GM12878 (cell line): ENCODE results near the gene LCMT1. TPM values are rescaled to one million over a fixed set of nuclear protein-coding genes. Genes with fewer than 3 reads are reported as not detected.

Experiments used
- ATAC-seq: fragments of 200-7000 bp; cut with Tn5 transposase; 3 replicates; pipeline ENCODE4 v1.9.1; 2020; ENCODE audit warnings: mild to moderate bottlenecking, moderate library complexity
- BruUV-seq: library from RNA; stranded (reverse); fragments of 400-500 nt; replicated peaks from 2 replicates; lab custom pipeline; 2021; lab: Mats Ljungman, UMichigan
- CTCF ChIA-PET: fragments of 300-600 bp; sonication (Branson Sonifier 250); formaldehyde crosslinking; extraction: SDS; loops from one replicate; lab custom pipeline; 2021; ENCODE audit warnings: inconsistent platforms; lab: Yijun Ruan, JAX
- POLR2A ChIA-PET: fragments of 350-600 bp; formaldehyde crosslinking; extraction: SDS; loops from one replicate; lab custom pipeline; 2021; ENCODE audit warnings: inconsistent platforms; lab: Charles Lee
- RAD21 ChIA-PET: fragments of 300-600 bp; sonication (Branson Sonifier 250); formaldehyde crosslinking; loops from one replicate; lab custom pipeline; 2023; ENCODE audit warnings: antibody characterized with exemption; ENCODE audit not compliant: unreplicated experiment; lab: Charles Lee
- SMC1A ChIA-PET: fragments of 300-600 bp; sonication (Branson Sonifier 250); formaldehyde crosslinking; loops from one replicate; lab custom pipeline; 2023; ENCODE audit not compliant: unreplicated experiment, uncharacterized antibody; lab: Charles Lee
- DNase-seq: peaks from one replicate; pipeline ENCODE4 v3.0.0-alpha.2; 2011; ENCODE audit warnings: low read depth, low spot score
- FAIRE-seq: peaks from 3 replicates; lab custom pipeline; 2011; peaks lifted over from hg19 to GRCh38; lab: Jason Lieb, UNC
- H2AFZ ChIP-seq: 2 replicates; pipeline ENCODE4 v1.6.0; 2011; ENCODE audit warnings: low read depth, low read length, control low read depth; ENCODE audit not compliant: control insufficient read depth
- H3K27ac ChIP-seq: 2 replicates; pipeline ENCODE4 v1.5.1; 2011; ENCODE audit warnings: control low read depth; ENCODE audit not compliant: control insufficient read depth, insufficient read depth
- H3K27me3 ChIP-seq, 2 experiments: replicated peaks in 1 of 2; 2 replicates each; pipeline versions ENCODE4 v1.6.0 to v1.6.1; 2011; ENCODE audit warnings: low read length in 1 of 2; ENCODE audit not compliant: control insufficient read depth in 2 of 2, insufficient read depth in 2 of 2
- H3K36me3 ChIP-seq, 2 experiments: 2 replicates each; pipeline ENCODE4 v1.5.1; 2011; ENCODE audit warnings: low read length in 1 of 2; ENCODE audit not compliant: control insufficient read depth in 2 of 2, insufficient read depth in 2 of 2
- H3K4me1 ChIP-seq: 2 replicates; pipeline ENCODE4 v1.6.1; 2011; ENCODE audit warnings: mild to moderate bottlenecking, low read length, moderate library complexity, mixed read lengths; ENCODE audit not compliant: control insufficient read depth, insufficient read depth
- H3K4me2 ChIP-seq: 2 replicates; pipeline ENCODE4 v1.6.0; 2011; ENCODE audit warnings: control low read depth; ENCODE audit not compliant: control insufficient read depth, insufficient read depth
- H3K4me3 ChIP-seq: fragments of 200-600 bp; sonication (generic); 2 replicates; pipeline ENCODE4 v1.5.1; 2016
- H3K79me2 ChIP-seq: 2 replicates; pipeline ENCODE4 v1.6.0; 2011; ENCODE audit warnings: low read length; ENCODE audit not compliant: control insufficient read depth, insufficient read depth
- H3K9ac ChIP-seq: 2 replicates; pipeline ENCODE4 v1.8.0; 2011; ENCODE audit warnings: low read length, control low read depth, mixed read lengths; ENCODE audit not compliant: control insufficient read depth, insufficient read depth
- H3K9me3 ChIP-seq: replicated peaks from 3 replicates; pipeline ENCODE4 v1.5.1; 2011; ENCODE audit warnings: mild to moderate bottlenecking, low read length; ENCODE audit not compliant: control insufficient read depth, insufficient read depth
- H4K20me1 ChIP-seq: 2 replicates; pipeline ENCODE4 v1.6.0; 2011; ENCODE audit not compliant: control insufficient read depth, insufficient read depth
- BCL3 ChIP-seq: IDR thresholded peaks from 2 replicates; pipeline ENCODE4 v1.6.1; 2011; ENCODE audit warnings: borderline replicate concordance, low read depth, mild to moderate bottlenecking, moderate library complexity, low read length; ENCODE audit not compliant: insufficient read depth, poor library complexity, severe bottlenecking
- CBX3 ChIP-seq: fragments of 200-600 bp; sonication (generic); IDR thresholded peaks from 2 replicates; pipeline ENCODE4 v1.6.1; 2016; ENCODE audit warnings: low read depth, borderline replicate concordance
- EED ChIP-seq: sonication (generic); IDR thresholded peaks from 2 replicates; pipeline ENCODE4 v1.6.1; 2016; ENCODE audit warnings: antibody characterized with exemption, low read depth
- FOS ChIP-seq: IDR thresholded peaks from 3 replicates; pipeline ENCODE4 v1.6.1; 2011; ENCODE audit warnings: borderline replicate concordance; ENCODE audit not compliant: insufficient read length; ENCODE audit errors: extremely low read depth
- HDGF ChIP-seq: fragments of 450-650 bp; IDR thresholded peaks from 2 replicates; pipeline ENCODE4 v1.6.1; 2016; ENCODE audit warnings: antibody characterized with exemption
- KLF5 ChIP-seq: fragments of 450-650 bp; IDR thresholded peaks from 2 replicates; pipeline ENCODE4 v1.6.1; 2014; ENCODE audit warnings: mild to moderate bottlenecking; ENCODE audit not compliant: partially characterized antibody
- MLLT1 ChIP-seq: fragments of 450-650 bp; IDR thresholded peaks from 2 replicates; pipeline ENCODE4 v1.6.1; 2016; ENCODE audit warnings: mild to moderate bottlenecking
- MTA2 ChIP-seq: fragments of 450-650 bp; IDR thresholded peaks from 2 replicates; pipeline ENCODE4 v1.6.1; 2016; ENCODE audit warnings: low read depth, mild to moderate bottlenecking, moderate library complexity
- SIN3A ChIP-seq: IDR thresholded peaks from 2 replicates; pipeline ENCODE4 v1.6.1; 2012; ENCODE audit warnings: low read depth, low read length, improper control_type of control experiment
- SMAD1 ChIP-seq: fragments of 450-650 bp; IDR thresholded peaks from 2 replicates; pipeline ENCODE4 v1.6.1; 2018; ENCODE audit warnings: mild to moderate bottlenecking, low read depth; ENCODE audit not compliant: partially characterized antibody
- SUPT20H ChIP-seq: IDR thresholded peaks from 2 replicates; pipeline ENCODE4 v1.6.1; 2011; ENCODE audit warnings: low read depth, mild to moderate bottlenecking, low read length, moderate library complexity, borderline replicate concordance; ENCODE audit not compliant: control insufficient read depth
- ZNF207 ChIP-seq: fragments of 450-650 bp; IDR thresholded peaks from 2 replicates; pipeline ENCODE4 v1.6.1; 2014; ENCODE audit warnings: antibody characterized with exemption, mild to moderate bottlenecking, borderline replicate concordance
- WGBS: methylation state at CpG from one replicate; pipeline ENCODE4 v1.1.6; 2016; ENCODE audit warnings: low lambda C conversion rate; ENCODE audit not compliant: insufficient replicate concordance, insufficient coverage; ENCODE audit errors: missing lambda C conversion rate; 5-methylcytosine and 5-hydroxymethylcytosine counted together
- in situ Hi-C: fragments of 300-500 bp; cut with MboI; formaldehyde crosslinking; loops from 9 replicates; pipeline ENCODE4 v1.14.3; 2018; ENCODE audit warnings: mixed read lengths
- intact Hi-C: fragments of 100-400 bp; cut with micrococcal nuclease; formaldehyde crosslinking; loops from one replicate; pipeline ENCODE4 v1.14.2; 2022; ENCODE audit not compliant: unreplicated experiment
- polyA plus RNA-seq, 11 experiments: library from polyadenylated mRNA; depleted of rRNA in 4 of 11; unstranded in 6 of 11; stranded (reverse) in 5 of 11; fragments of >200 nt; fragmentation: Nextera tagmentation in 4 of 11; fragmentation: Illumina TruSeq in 1 of 11; extraction: Ambion mirVana in 4 of 11; extraction: Trizol in 1 of 11; gene quantifications; 1 replicate in 1 of 11; 2 replicates in 10 of 11; pipeline versions ENCODE4 v1.2.1 to v1.2.3, GENCODE V29; 2011 to 2016; ENCODE audit warnings: inconsistent platforms in 2 of 11, missing spikeins in 2 of 11, low read depth in 1 of 11
- total RNA-seq, 4 experiments: library from RNA; depleted of rRNA in 3 of 4; stranded (reverse); fragments of >200 nt in 3 of 4; fragmentation: Illumina TruSeq in 1 of 4; extraction: Trizol in 1 of 4; gene quantifications; 2 replicates each; pipeline versions ENCODE4 v1.2.1 to v1.2.3, GENCODE V29; 2013 to 2021
- TF ChIP-seq, protein P1 (sequence below): fragments of 150-350 bp; IDR thresholded peaks from 2 replicates; pipeline ENCODE4 v1.6.1; 2014; ENCODE audit warnings: mild to moderate bottlenecking, low read depth, low read length
- TF ChIP-seq, protein P2 (sequence below): IDR thresholded peaks from 2 replicates; pipeline ENCODE4 v1.6.1; 2011; ENCODE audit warnings: mild to moderate bottlenecking, low read depth, low read length, moderate library complexity; ENCODE audit not compliant: insufficient replicate concordance

Gene LCMT1
- total and polyA plus RNA-seq, 10 of the 15 experiments (the other 5 are each of a cell fraction or from before 2014, with no cell fraction given): 19.7 to 51.2 (median 32.6) TPM

DNA sequence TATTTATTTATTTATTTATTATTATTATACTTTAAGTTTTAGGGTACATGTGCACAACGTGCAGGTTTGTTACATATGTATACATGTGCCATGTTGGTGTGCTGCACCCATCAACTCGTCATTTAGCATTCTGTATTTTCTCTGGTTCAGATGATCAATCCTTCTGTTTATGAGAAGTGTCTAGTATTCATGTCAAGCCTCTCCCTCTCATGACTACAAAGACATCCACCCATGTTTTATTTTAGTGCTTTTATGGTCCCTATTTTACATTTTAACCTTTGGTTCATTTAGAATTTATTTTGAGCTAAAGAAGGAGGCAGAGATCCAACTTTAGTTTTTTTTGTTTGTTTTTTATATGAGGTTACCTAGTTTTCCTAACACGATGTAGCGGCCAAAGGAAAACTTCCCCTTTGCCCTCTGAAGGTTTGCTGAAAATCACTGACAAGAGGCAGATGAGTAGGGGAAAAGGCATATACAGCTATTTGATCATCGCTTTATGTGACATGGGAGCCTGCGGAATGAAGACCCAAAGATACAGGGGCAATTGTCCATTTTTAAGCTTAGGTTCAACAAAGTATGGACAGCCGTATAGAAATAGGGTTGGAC, 82.8 kb downstream of the LCMT1 start:
- SMC1A ChIA-PET: no interaction called here
- no peak overlapping the region for H3K27ac ChIP-seq
- H4K20me1 ChIP-seq: no peaks in the 10 kb centered on the region
- ATAC-seq: no peak
- intact Hi-C loops (no loop called here), in situ Hi-C loops (no loop called here)
- no peak for FAIRE-seq
- H3K79me2 ChIP-seq: no peaks in the 10 kb centered on the region
- no peak for TF ChIP-seq ZNF207
- no peak for TF ChIP-seq EED
- TF ChIP-seq, protein P1, sequence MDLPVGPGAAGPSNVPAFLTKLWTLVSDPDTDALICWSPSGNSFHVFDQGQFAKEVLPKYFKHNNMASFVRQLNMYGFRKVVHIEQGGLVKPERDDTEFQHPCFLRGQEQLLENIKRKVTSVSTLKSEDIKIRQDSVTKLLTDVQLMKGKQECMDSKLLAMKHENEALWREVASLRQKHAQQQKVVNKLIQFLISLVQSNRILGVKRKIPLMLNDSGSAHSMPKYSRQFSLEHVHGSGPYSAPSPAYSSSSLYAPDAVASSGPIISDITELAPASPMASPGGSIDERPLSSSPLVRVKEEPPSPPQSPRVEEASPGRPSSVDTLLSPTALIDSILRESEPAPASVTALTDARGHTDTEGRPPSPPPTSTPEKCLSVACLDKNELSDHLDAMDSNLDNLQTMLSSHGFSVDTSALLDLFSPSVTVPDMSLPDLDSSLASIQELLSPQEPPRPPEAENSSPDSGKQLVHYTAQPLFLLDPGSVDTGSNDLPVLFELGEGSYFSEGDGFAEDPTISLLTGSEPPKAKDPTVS: no peak
- TF ChIP-seq BCL3: no peak
- TF ChIP-seq MLLT1: no peak
- no peak for TF ChIP-seq KLF5
- TF ChIP-seq CBX3: no peak
- no peak for TF ChIP-seq FOS
- TF ChIP-seq, protein P2, sequence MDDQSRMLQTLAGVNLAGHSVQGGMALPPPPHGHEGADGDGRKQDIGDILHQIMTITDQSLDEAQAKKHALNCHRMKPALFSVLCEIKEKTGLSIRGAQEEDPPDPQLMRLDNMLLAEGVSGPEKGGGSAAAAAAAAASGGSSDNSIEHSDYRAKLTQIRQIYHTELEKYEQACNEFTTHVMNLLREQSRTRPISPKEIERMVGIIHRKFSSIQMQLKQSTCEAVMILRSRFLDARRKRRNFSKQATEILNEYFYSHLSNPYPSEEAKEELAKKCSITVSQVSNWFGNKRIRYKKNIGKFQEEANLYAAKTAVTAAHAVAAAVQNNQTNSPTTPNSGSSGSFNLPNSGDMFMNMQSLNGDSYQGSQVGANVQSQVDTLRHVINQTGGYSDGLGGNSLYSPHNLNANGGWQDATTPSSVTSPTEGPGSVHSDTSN: no peak
- TF ChIP-seq SMAD1: no peak
- no peak for TF ChIP-seq SUPT20H
- TF ChIP-seq HDGF: no peak
- no peak for TF ChIP-seq MTA2
- TF ChIP-seq SIN3A: no peak
- H3K36me3 ChIP-seq: no peaks in the 10 kb centered on the region
- RAD21 ChIA-PET: no interaction called here
- no peak overlapping the region for H3K9ac ChIP-seq
- no peaks in the 10 kb centered on the region for H3K27me3 ChIP-seq
- H2AFZ ChIP-seq: no peak overlapping the region
- POLR2A ChIA-PET: interaction anchor here (0.6 kb wide), 1 partner anchor 29 kb away, joined by 3 read pairs; no protein-coding TSS in a partner anchor
- 68% methylated on average over 7 of the region's 7 CpGs for WGBS
- no peak overlapping the region for H3K4me3 ChIP-seq
- CTCF ChIA-PET: interaction anchor here (1.0 kb wide), 1 partner anchor 31 kb away, joined by 5 read pairs; no protein-coding TSS in a partner anchor
- DNase-seq: no peak
- H3K4me1 ChIP-seq: no peaks in the 10 kb centered on the region
- no TSS peak for BruUV-seq
- H3K4me2 ChIP-seq: no peak overlapping the region
- H3K9me3 ChIP-seq: no peaks in the 10 kb centered on the region
